Loucy (cell line): ENCODE measurements around the gene GMPR2.

Experiments
- H2AFZ ChIP-seq: fragments of 200-600 bp; sonication (generic); 2 replicates; pipeline ENCODE4 v1.6.0; 2016; ENCODE audit warnings: antibody characterized with exemption, mild to moderate bottlenecking, low read length, moderate library complexity
- H3F3A ChIP-seq: fragments of 200-600 bp; 2 replicates; pipeline ENCODE4 v1.6.0; 2016; ENCODE audit warnings: antibody characterized with exemption, low read depth, mild to moderate bottlenecking
- H3K27me3 ChIP-seq: fragments of 200-600 bp; sonication (generic); 2 replicates; pipeline ENCODE4 v1.6.1; 2014; ENCODE audit warnings: low read length, mild to moderate bottlenecking; ENCODE audit not compliant: insufficient read depth, poor library complexity, severe bottlenecking
- H3K36me3 ChIP-seq: fragments of 200-600 bp; sonication (generic); 2 replicates; pipeline ENCODE4 v1.6.1; 2016; ENCODE audit warnings: low read length; ENCODE audit not compliant: insufficient read depth
- H3K4me1 ChIP-seq: fragments of 200-600 bp; sonication (generic); 2 replicates; pipeline ENCODE4 v1.5.1; 2014; ENCODE audit warnings: low read length, mild to moderate bottlenecking; ENCODE audit not compliant: insufficient read depth, poor library complexity, severe bottlenecking
- H3K4me2 ChIP-seq: fragments of 200-600 bp; sonication (generic); 2 replicates; pipeline ENCODE4 v1.6.0; 2014; ENCODE audit warnings: antibody characterized with exemption, low read length, low read depth, mild to moderate bottlenecking; ENCODE audit not compliant: poor library complexity, severe bottlenecking
- H3K4me3 ChIP-seq: fragments of 200-600 bp; sonication (generic); 2 replicates; pipeline ENCODE4 v1.5.1; 2014; ENCODE audit warnings: low read length, mild to moderate bottlenecking, mixed read lengths; ENCODE audit not compliant: poor library complexity, severe bottlenecking
- H3K79me2 ChIP-seq: fragments of 200-600 bp; sonication (generic); 2 replicates; pipeline ENCODE4 v1.6.1; 2014; ENCODE audit warnings: low read length; ENCODE audit not compliant: insufficient read depth
- H3K9ac ChIP-seq: fragments of 200-600 bp; sonication (generic); 2 replicates; pipeline ENCODE4 v1.6.0; 2014; ENCODE audit warnings: mild to moderate bottlenecking, low read depth, low read length, moderate library complexity; ENCODE audit not compliant: poor library complexity, severe bottlenecking
- H3K9me2 ChIP-seq: fragments of 200-600 bp; sonication (generic); replicated peaks from 2 replicates; pipeline ENCODE4 v1.6.1; 2016; ENCODE audit warnings: low read depth, low read length, mixed read lengths
- H3K9me3 ChIP-seq: fragments of 200-600 bp; sonication (generic); 2 replicates; pipeline ENCODE4 v1.6.1; 2014; ENCODE audit warnings: mild to moderate bottlenecking, antibody characterized with exemption, low read length, low read depth; ENCODE audit not compliant: insufficient read depth
- H4K20me1 ChIP-seq: fragments of 200-600 bp; sonication (generic); 2 replicates; pipeline ENCODE4 v1.6.0; 2014; ENCODE audit warnings: antibody characterized with exemption, low read length, mild to moderate bottlenecking; ENCODE audit not compliant: insufficient read depth, poor library complexity, severe bottlenecking
- CTCF ChIP-seq: fragments of 200-600 bp; sonication (generic); conservative IDR thresholded peaks from 2 replicates; pipeline ENCODE4 v1.5.1; 2014; ENCODE audit warnings: mild to moderate bottlenecking, antibody characterized with exemption, low read length
- EZH2phosphoT487 ChIP-seq: fragments of 200-600 bp; IDR thresholded peaks from 2 replicates; pipeline ENCODE4 v1.6.1; 2018; ENCODE audit warnings: antibody characterized with exemption, mild to moderate bottlenecking, moderate library complexity, borderline replicate concordance

The GMPR2 gene

GRCh38 chr14:24270537-24271133 lies 37.9 kb downstream of the GMPR2 start:
- Histone ChIP-seq H3F3A (no peaks in the 10 kb centered on the region), H3K9me3 (no peaks in the 10 kb centered on the region), H3K9me2 (no peaks in the 10 kb centered on the region), H4K20me1 (no peaks in the 10 kb centered on the region), H3K4me2 (peak overlapping the region; percentile 97), H3K4me3 (peak overlapping the region; percentile 84), H3K79me2 (peaks cover 14% of the 10 kb centered on the region; the same call in 1 of the 2 replicates), H2AFZ (peak overlapping the region; percentile 89), H3K9ac (peak overlapping the region; percentile 92), H3K36me3 (no peaks in the 10 kb centered on the region), H3K27me3 (no peaks in the 10 kb centered on the region), H3K4me1 (peaks cover 14% of the 10 kb centered on the region)
- TF ChIP-seq EZH2phosphoT487 (no peak), CTCF (no peak)

GRCh38 chr14:24271134-24271833 lies 38.6 kb downstream of the GMPR2 start, which contains the start of gene RABGGTA:
Gene RABGGTA, minus strand, starts transcription at chr14:24271597. Its CDS starts 482 bp downstream, at chr14:24271115.
- Histone ChIP-seq H4K20me1 (no peaks in the 10 kb centered on the region), H3K9me3 (no peaks in the 10 kb centered on the region), H3K4me3 (peak within 1 kb of the TSS; percentile 84), H3K36me3 (no peaks in the 10 kb centered on the region), H3K9me2 (no peaks in the 10 kb centered on the region), H3K27me3 (no peaks in the 10 kb centered on the region), H3K4me1 (peaks cover 14% of the 10 kb centered on the region), H3K9ac (peak within 1 kb of the TSS; percentile 92), H3K79me2 (peaks cover 14% of the 10 kb centered on the region; the same call in 1 of the 2 replicates), H3F3A (no peaks in the 10 kb centered on the region), H3K4me2 (peak within 1 kb of the TSS; percentile 97), H2AFZ (peak within 1 kb of the TSS; percentile 89)
- no peak for TF ChIP-seq EZH2phosphoT487
- TF ChIP-seq CTCF: peak; percentile 71

GRCh38 chr14:24271834-24272263 lies 39.1 kb downstream of the GMPR2 start:
- Histone ChIP-seq H3K79me2 (peaks cover 14% of the 10 kb centered on the region; the same call in 1 of the 2 replicates), H3F3A (no peaks in the 10 kb centered on the region), H4K20me1 (no peaks in the 10 kb centered on the region), H2AFZ (peak overlapping the region; percentile 83), H3K36me3 (no peaks in the 10 kb centered on the region), H3K4me2 (peak overlapping the region; percentile 97), H3K9ac (peak overlapping the region; percentile 92), H3K4me3 (peak overlapping the region; percentile 84), H3K4me1 (peaks cover 14% of the 10 kb centered on the region), H3K9me2 (no peaks in the 10 kb centered on the region), H3K9me3 (no peaks in the 10 kb centered on the region), H3K27me3 (no peaks in the 10 kb centered on the region)
- TF ChIP-seq CTCF (no peak), EZH2phosphoT487 (no peak)
